CD4-positive, alpha-beta T cell treated with Interleukin-1 beta for 1 hour (primary cell): Measurements from ENCODE around the gene CLTA.
"Not testable (repeated sequence)": the region's sequence is repeated elsewhere in the genome, so short reads cannot be mapped to it uniquely, and the experiment has no call there.

Source experiments
- DNase-seq, 2 donors: peaks; one replicate each; pipeline ENCODE4 v3.0.0-alpha.2; 2020 to 2022

CLTA gene

GRCh38 chr9:36191686-36192085 lies 965 bp downstream of the CLTA start:
- DNase-seq, result no peak

DNA sequence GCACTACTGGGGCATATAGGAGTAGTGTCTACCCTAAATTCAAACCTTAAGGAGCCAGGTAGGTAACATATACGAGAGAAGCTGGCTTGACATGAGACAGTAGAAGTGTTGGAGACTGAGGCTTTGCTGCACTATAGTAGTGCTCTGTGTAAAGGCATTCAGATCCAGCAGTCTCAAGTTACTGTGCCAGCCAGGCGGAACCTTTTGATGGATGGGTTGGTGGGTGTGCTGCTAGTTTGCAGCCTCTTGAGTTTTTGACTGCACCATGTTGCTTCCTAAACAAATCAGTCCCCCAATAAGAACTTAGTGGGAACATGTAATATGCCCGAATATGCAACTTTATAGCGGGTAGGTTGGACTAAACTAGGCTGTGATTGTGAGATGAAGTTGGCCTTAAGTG lies 1.5 kb downstream of the CLTA start:
- DNase-seq, result no peak

- DNase-seq, result no peak
Measured at GRCh38 chr9:36193023-36193422, 2.3 kb downstream of the CLTA start.

DNA sequence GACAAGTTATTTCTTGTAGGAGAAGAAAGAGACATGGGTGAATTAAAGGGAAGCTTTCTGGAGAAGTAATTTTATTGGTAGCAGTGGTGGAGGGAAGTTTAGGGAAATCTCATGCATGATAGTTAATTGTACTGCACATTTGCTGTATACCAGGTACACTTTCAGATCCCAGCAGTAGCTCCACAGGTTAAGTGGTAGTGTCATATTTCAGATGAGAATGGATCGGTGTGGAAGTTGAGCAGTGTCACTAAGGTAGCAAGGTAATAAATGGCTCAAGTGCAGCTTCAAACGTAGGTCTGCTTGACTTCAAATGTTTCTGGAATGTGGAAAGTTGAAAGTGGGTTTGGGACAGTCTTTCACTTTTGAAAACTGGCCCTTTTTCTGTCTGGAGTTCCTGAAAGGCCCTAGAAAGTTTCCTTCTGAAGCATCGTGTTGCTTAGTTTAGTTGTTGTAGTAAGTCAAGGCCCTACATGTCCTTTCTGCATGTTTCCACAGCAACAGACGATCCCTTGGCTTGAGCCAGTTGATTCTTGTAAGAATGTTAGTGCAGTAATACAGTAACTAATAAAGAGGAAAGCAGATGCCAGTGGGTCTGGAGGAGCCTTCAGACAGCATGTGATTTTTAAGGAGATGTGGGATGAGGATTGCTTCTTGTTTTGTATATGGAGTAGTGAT lies 3.7 kb downstream of the CLTA start:
- DNase-seq, result no peak

- DNase-seq, result no peak
Measured at GRCh38 chr9:36204906-36205547, 14.3 kb downstream of the CLTA start.

DNA sequence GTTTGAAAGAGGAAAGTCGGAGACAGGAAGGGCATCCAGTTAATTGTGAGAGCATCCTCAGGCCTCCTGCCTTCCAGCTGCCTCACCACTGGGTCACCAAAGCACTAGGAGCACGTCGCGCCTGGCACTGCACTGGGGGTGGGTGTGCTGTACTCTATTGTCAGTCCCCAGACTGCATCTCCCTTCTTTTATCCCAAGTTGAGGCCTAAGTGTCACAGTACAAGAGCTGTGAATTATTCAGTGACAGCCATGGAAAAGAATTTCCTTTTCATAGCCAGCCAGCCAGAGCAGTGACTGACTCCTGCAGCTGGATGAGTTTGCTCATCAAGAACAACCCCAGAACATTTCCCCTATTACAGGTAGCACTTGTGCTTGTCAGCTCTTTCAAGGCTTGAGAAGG lies 16.3 kb downstream of the CLTA start:
- DNase-seq, result no peak

- no peak for DNase-seq
Measured at GRCh38 chr9:36207546-36208012, 16.9 kb downstream of the CLTA start.

DNA sequence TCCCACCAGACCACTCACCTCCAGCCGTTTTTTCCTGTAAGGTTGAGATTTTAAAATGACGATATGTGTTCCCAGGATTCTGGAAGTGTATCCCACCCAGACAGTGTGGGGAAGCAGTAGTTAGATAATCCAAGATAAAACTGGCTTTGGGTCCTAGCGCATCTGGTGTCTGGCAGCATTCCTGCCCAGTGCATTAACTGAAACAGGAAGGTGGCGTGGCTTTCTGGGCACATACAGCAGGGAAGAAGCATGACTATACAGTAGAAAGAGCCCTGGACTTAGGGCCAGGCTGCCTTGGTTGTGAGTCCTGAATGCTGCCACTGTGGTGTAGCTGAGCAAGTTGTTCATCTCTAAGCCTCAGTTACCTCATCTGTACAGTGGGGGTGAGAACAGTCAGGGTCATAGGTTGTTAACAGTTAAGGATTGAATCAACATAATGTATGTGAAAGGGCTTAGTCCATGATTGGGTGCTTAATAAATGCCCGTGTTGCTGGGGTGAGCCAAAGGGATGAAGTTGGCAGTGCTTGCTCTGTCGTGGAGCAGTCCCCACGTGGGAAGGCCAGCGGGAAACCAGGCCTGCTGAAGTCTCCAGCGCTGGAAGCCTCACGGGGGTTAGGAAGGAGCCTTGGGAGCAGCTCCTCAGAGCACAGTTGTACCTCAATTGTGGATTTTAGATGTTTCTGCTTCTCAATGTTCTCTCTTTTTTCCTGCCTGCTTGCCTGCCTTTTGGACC lies 18.0 kb downstream of the CLTA start:
- DNase-seq, result no peak

- DNase-seq, result no peak
Measured at GRCh38 chr9:36210722-36211121, 20.0 kb downstream of the CLTA start.

GRCh38 chr9:36211510-36211909 lies 20.8 kb downstream of the CLTA start:
- no peak for DNase-seq

GRCh38 chr9:36213387-36213786 lies 22.7 kb downstream of the CLTA start:
- no peak for DNase-seq

DNA sequence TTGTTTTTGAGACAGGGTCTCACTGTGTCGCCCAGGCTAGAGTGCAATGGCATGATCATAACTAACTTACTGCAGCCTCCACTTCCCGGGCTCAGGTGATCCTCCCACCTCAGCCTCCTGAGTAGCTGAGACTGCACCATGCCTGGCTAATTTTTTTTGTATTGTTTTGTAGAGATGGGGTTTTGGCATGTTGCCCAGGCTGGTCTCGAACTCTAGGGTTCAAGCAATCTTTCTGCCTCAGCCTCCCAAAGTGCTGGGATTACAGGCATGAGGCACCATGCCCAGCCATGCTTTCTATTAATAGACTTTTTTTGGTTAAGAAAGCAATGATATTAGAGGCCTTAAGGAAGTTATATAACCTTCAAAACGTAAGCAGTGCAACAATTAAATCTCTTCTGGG lies 23.3 kb downstream of the CLTA start:
- DNase-seq, result no peak

DNA sequence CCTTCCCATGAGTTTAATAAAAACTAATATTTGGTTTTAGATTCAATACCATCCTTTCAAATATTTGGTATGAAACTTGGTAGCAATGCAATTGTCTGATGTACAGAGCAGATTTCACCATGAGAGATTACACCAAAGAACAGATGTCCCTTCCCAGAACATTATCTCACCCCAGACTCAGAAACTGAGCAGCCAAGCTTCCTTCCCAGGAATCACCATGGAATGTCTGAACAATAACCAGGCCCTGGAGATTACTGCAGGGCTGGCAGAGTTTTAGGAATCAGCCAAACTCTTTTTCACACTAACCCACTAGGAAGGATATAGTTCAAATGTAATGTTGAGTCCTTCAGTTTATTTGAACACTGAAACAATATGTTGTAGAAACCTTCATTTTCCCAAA lies 23.9 kb downstream of the CLTA start:
- no peak for DNase-seq

DNA sequence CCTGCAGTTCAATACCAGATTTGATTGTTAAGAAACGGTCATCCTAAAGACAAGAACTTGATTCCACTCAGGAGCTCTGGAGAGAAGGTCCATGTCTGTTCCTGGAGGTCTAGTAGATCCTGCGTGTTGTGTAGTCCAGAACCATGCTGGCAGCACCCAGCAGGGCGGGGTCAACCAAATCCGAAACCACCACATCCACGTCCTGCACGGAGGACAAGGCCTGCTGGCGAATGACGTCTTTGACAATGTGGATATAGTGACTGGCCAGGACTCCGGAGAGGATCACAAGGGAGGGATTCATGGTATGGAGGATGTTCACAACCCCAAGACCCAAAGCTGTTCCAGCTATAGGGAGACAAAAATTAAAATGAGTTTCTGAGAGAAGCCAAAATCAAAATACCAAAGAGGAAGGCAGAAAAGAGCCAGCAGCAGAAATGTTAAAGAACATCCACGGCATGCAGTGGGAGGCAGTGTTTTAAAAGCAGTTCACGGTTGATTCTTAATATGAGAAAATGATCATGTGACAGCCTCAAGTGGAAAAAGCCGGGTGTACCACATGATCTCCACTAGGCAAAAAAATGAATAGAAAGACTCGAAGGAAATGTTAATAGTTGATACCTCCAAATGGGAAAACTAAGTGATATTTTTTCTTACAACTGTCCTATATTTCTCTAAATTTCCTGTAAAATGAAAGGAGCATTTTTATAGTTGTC lies 26.7 kb downstream of the CLTA start:
- no peak for DNase-seq

DNA sequence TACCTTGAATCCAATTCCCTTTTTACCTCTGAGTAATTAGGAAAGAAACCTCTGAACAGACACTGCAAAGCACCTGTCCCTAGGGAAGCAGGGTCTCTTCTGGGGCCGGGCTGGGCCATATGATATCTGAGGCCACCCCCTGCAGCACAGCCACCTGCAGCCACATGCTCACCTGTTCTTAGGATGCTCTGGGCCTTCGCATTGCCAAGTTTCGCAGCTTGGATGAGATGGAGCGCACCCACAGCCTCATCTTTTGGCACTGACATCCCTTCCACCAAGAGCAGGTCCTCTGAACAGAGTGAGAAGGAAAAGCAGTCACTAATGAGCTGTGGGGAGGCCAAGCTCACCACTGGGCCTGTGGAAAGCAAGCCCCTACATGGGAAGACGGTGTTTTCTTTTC lies 27.3 kb downstream of the CLTA start:
- no peak for DNase-seq

- DNase-seq, result no peak
Measured at GRCh38 chr9:36218411-36218901, 27.7 kb downstream of the CLTA start.

DNA sequence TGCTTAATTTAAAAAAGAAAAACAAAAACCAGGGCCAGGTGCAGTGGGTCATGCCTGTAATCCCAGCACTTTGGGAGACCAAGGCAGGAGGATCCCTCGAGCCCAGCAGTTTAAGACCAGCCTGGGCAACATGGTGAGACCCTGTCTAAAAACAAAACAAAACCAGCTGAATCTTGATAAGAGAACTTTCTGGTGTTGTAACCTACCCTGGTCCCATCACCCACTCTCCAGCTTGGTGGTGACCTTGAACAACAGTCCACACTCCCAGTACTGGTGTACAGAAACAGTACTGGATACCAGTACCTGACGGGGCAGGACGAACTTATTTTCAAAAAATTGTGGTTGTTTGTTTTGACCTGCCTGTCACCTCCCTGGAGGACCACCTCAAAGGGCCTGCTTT lies 30.9 kb downstream of the CLTA start:
- DNase-seq, result no peak

- DNase-seq, result no peak
Measured at GRCh38 chr9:36222449-36222848, 31.7 kb downstream of the CLTA start.

DNA sequence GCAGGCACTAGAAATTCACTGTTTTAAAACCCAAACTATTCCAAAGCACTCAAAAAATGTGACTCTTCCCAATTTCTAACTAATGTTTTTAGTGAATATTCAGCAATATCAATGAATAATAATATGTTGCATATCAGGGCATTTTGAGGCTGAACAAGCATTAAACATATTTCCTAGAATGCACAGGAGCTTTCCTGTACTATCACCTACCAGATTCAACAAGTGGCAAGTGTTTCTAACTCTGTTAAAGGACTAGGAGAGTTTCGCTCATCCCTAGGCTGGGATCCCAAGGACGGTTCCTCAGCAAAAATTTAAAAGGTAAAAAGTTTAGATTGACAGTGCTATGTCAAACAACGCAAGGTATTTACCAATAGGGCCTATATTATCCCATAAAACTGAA lies 46.5 kb downstream of the CLTA start:
- DNase-seq, result no peak

DNA sequence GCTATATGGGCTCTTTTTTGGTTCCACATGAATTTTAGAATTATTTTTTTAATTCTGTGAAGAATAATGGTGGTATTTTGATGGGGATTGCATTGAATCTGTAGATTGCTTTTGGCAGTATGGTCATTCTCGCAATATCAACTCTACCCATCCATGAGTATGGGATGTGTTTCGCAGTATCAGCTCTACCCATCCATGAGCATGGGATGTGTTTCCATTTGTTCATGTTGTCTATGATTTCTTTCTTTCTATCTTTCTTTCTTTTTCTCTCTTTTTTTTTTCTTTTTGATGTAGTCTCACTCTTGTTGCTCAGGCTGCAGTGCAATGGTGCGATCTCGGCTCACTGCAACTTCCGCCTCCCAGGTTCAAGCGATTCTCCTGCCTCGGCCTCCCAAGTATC lies 48.5 kb downstream of the CLTA start:
- not testable (repeated sequence) for DNase-seq

DNA sequence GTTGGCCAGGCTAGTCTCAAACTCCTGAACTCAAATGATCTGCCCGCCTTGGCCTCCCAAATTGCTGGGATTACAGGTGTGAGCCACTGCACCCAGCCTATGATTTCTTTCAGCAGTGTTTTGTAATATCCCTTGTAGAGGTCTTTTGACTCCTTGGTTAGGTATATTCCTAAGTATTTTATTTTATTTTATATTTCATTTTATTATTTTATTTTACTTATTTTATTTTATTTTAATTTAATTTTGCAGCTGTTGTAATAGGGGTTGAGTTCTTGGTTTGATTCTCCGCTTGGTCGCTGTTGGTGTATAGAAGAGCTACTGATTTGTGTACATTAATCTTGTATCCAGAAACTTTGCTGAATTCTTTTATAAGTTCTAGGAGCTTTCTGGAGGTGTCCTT lies 49.0 kb downstream of the CLTA start:
- not testable (repeated sequence) for DNase-seq

DNA sequence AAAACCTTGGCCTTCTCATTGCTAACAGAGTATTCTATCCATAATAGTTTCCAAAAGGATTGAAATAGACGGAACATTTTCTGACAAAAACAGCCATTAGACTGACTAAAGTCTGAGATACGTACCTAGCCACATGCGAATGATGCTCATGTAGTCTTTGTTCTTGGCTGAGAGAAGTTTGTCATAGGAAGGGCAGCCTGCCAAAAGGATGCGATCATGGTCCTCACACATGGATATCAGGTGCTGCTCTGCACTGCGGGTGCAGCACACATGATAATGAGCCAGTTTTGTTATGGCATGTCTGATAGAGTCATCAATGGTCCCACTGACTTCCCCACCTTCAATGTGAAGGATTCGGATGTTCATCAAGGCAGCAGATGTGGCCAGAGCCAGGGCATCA lies 55.2 kb downstream of the CLTA start:
- DNase-seq, result no peak

GRCh38 chr9:36247356-36247755 lies 56.6 kb downstream of the CLTA start:
- no peak for DNase-seq
